H1 (cell line): ENCODE measurements around the gene PKM. TPM values are rescaled to one million over a fixed set of nuclear protein-coding genes. Genes with fewer than 3 reads are reported as not detected.
A peak's percentile ranks its signal among the peaks of the same experiment; 100 is the strongest.

Source experiments
- ASH2L ChIP-seq: fragments of 200-600, 300-600 bp; sonication (generic); IDR thresholded peaks from one replicate; pipeline ENCODE4 v1.7.1; 2017; ENCODE audit warnings: low read length
- BACH1 ChIP-seq: IDR thresholded peaks from 2 replicates; pipeline ENCODE4 v1.6.1; 2012; ENCODE audit warnings: low read length, improper control_type of control experiment
- BCL11A ChIP-seq, 2 experiments: IDR thresholded peaks; one replicate each; pipeline ENCODE4 v1.6.1; 2011; ENCODE audit warnings: low read depth in 2 of 2, low read length in 2 of 2, mild to moderate bottlenecking in 2 of 2
- CBX5 ChIP-seq: fragments of 300-800, 300-1000 bp; sonication (generic); IDR thresholded peaks from 2 replicates; pipeline ENCODE4 v1.7.1; 2016; ENCODE audit warnings: antibody characterized with exemption, low read length, low read depth
- CHD2 ChIP-seq: IDR thresholded peaks from 2 replicates; pipeline ENCODE4 v1.6.1; 2012; ENCODE audit warnings: low read length, improper control_type of control experiment
- EP300 ChIP-seq, 2 experiments: IDR thresholded peaks; 1 replicate in 1 of 2; 2 replicates in 1 of 2; pipeline ENCODE4 v1.6.1; 2011 to 2012; ENCODE audit warnings: low read depth in 2 of 2, low read length in 2 of 2, mild to moderate bottlenecking in 2 of 2, borderline replicate concordance in 1 of 2, inconsistent platforms in 1 of 2, moderate library complexity in 1 of 2
- EZH2 ChIP-seq: fragments of 200-600 bp; sonication (generic); IDR thresholded peaks from 2 replicates; pipeline ENCODE4 v1.7.1; 2012; ENCODE audit warnings: low read depth, mild to moderate bottlenecking, moderate library complexity, low read length, inconsistent platforms; ENCODE audit not compliant: severe bottlenecking
- GTF2F1 ChIP-seq: IDR thresholded peaks from 2 replicates; pipeline ENCODE4 v1.6.1; 2012; ENCODE audit warnings: low read depth, low read length, improper control_type of control experiment, borderline replicate concordance
- JUND ChIP-seq: IDR thresholded peaks from 2 replicates; pipeline ENCODE4 v1.6.1; 2011; ENCODE audit warnings: mild to moderate bottlenecking, improper control_type of control experiment, low read length
- KDM5A ChIP-seq: fragments of 200-600 bp; IDR thresholded peaks from 2 replicates; pipeline ENCODE4 v1.7.1; 2012; ENCODE audit warnings: mild to moderate bottlenecking, low read length, inconsistent platforms, mixed read lengths
- NANOG ChIP-seq: IDR thresholded peaks from 2 replicates; pipeline ENCODE4 v1.6.1; 2011; ENCODE audit warnings: low read length, low read depth, mild to moderate bottlenecking, inconsistent platforms; ENCODE audit not compliant: insufficient read depth, poor library complexity, severe bottlenecking
- POLR2A ChIP-seq, 2 experiments: IDR thresholded peaks; 1 replicate in 1 of 2; 2 replicates in 1 of 2; pipeline ENCODE4 v1.6.1; 2011; ENCODE audit warnings: low read depth in 2 of 2, low read length in 2 of 2, mild to moderate bottlenecking in 2 of 2; ENCODE audit errors: control extremely low read depth in 1 of 2
- POU5F1 ChIP-seq: IDR thresholded peaks from 2 replicates; pipeline ENCODE4 v1.6.1; 2011; ENCODE audit warnings: low read depth, mild to moderate bottlenecking, low read length, moderate library complexity
- RXRA ChIP-seq: IDR thresholded peaks from 2 replicates; pipeline ENCODE4 v1.6.1; 2011; ENCODE audit warnings: low read depth, mild to moderate bottlenecking, low read length, moderate library complexity; ENCODE audit not compliant: insufficient read depth
- SAP30 ChIP-seq: fragments of 300-600 bp; sonication (generic); IDR thresholded peaks from 2 replicates; pipeline ENCODE4 v1.7.1; 2012; ENCODE audit warnings: low read length, moderate library complexity, mild to moderate bottlenecking, inconsistent platforms; ENCODE audit not compliant: insufficient read depth, insufficient replicate concordance
- SIX5 ChIP-seq: IDR thresholded peaks from 2 replicates; pipeline ENCODE4 v1.6.1; 2011; ENCODE audit warnings: mild to moderate bottlenecking, low read depth, low read length
- SP1 ChIP-seq: IDR thresholded peaks from 2 replicates; pipeline ENCODE4 v1.6.1; 2011; ENCODE audit warnings: low read depth, low read length
- SP2 ChIP-seq: IDR thresholded peaks from 2 replicates; pipeline ENCODE4 v1.6.1; 2012; ENCODE audit warnings: mild to moderate bottlenecking, low read length, inconsistent platforms
- TBP ChIP-seq: IDR thresholded peaks from 2 replicates; pipeline ENCODE4 v1.6.1; 2011; ENCODE audit warnings: low read depth, low read length, improper control_type of control experiment
- ZNF274 ChIP-seq: IDR thresholded peaks from 2 replicates; pipeline ENCODE4 v1.7.0; 2012; ENCODE audit warnings: low read length, borderline replicate concordance; ENCODE audit errors: extremely low read depth
- polyA plus RNA-seq, 7 experiments: library from polyadenylated mRNA; depleted of rRNA in 3 of 7; stranded (reverse) in 5 of 7; unstranded in 2 of 7; fragments of >200 nt in 5 of 7; fragments of 200-250 nt in 2 of 7; gene quantifications; 1 replicate in 5 of 7; 2 replicates in 1 of 7; 4 replicates in 1 of 7; pipeline versions ENCODE4 v1.2.1 to v1.2.3, GENCODE V29; 2011 to 2013; ENCODE audit warnings: missing spikeins in 2 of 7, mixed read lengths in 2 of 7
- total RNA-seq: library from RNA; stranded (reverse); fragmentation: NEBNext Ultra II Directional; extraction: Animal tissue kit (Norgen Biotek cat#: 25700); gene quantifications from 2 replicates; pipeline ENCODE4 v1.2.1, GENCODE V29; 2021
- TF ChIP-seq, protein P1 (sequence below): IDR thresholded peaks from 2 replicates; pipeline ENCODE4 v1.6.1; 2011; ENCODE audit warnings: low read length, improper control_type of control experiment
- TF ChIP-seq, protein P2 (sequence below): IDR thresholded peaks from 2 replicates; pipeline ENCODE4 v1.6.1; 2012; ENCODE audit warnings: inconsistent platforms
- TF ChIP-seq, protein P3 (sequence below): IDR thresholded peaks from 2 replicates; pipeline ENCODE4 v1.6.1; 2011; ENCODE audit warnings: low read depth, mild to moderate bottlenecking, low read length; ENCODE audit not compliant: insufficient read depth

PKM gene
- total and polyA plus RNA-seq, 2 of the 8 experiments (the other 6 are each of a cell fraction or from before 2014, with no cell fraction given), result 780 to 856 TPM

DNA sequence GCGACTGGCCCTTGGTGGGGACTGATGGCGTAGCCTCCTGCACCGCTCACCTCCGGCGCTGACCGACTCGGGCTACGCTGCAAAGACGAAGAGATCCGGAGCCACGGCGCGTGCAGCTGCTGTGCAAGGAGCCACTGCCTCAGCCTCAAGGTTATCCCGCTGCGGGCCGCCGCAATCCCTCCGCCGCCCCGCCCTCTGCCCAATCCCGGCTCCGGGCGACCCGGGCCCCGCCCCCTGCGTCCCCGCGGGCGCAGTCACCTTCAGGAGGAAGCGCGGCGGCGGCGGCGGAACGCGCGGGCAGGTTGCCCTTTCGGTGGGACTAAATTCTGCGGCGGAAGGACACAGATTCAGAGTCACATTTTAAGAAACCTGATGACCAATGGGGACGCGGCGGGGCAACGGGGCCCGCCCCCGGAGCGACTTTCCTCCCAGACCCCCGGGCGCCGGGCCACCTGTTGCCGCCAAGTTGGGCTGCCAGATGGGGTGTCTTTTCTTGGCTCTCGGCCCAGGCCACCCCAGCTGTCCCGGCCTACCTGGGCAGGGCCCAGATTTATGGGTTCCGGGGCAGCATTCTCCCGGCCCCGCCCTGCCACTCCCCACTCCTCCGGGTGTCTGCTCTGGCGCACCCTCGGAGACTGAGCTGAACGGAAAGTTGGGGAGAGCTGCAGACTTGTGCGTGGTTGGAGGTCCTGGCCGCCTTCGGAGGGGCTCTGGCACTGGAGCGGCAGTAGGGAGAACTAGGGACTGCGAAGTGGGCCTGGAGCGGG, at the start of gene PKM (continued):
- TF ChIP-seq POU5F1 (no peak), NANOG (no peak), CBX5 (no peak), EZH2 (no peak), TBP (peak; percentile 96), SP2 (no peak), JUND (peak; percentile 59; the same call in 1 of the 2 replicates), RXRA (no peak), SAP30 (no peak), ASH2L (peak; percentile 91), SP1 (peak; percentile 88; the same call in 1 of the 2 replicates), CHD2 (peak; percentile 95), EP300 (IDR thresholded peaks at IDR 0.05; ENCODE audit: borderline replicate concordance in 1 of 2, low read depth in 2 of 2, low read length in 2 of 2) (peak in 1 of 2 experiments; percentile 80; a peak in 2 of 3 replicates), SIX5 (no peak), BCL11A (IDR thresholded peaks at IDR 0.05; ENCODE audit: low read depth in 2 of 2, low read length in 2 of 2) (no peak), BACH1 (no peak), ZNF274 (no peak), KDM5A (no peak), POLR2A (IDR thresholded peaks at IDR 0.05; ENCODE audit: control extremely low read depth in 1 of 2, low read depth in 2 of 2, low read length in 2 of 2) (peak; percentile 94 to 98), GTF2F1 (no peak; the same call in 1 of the 2 replicates)
- TF ChIP-seq, protein P1, sequence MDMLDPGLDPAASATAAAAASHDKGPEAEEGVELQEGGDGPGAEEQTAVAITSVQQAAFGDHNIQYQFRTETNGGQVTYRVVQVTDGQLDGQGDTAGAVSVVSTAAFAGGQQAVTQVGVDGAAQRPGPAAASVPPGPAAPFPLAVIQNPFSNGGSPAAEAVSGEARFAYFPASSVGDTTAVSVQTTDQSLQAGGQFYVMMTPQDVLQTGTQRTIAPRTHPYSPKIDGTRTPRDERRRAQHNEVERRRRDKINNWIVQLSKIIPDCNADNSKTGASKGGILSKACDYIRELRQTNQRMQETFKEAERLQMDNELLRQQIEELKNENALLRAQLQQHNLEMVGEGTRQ, result 0 out of 2 replicates have a peak, but pooled peaks have one; percentile 36
- TF ChIP-seq, protein P2, sequence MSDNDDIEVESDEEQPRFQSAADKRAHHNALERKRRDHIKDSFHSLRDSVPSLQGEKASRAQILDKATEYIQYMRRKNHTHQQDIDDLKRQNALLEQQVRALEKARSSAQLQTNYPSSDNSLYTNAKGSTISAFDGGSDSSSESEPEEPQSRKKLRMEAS, result peak; percentile 85
- TF ChIP-seq, protein P3, sequence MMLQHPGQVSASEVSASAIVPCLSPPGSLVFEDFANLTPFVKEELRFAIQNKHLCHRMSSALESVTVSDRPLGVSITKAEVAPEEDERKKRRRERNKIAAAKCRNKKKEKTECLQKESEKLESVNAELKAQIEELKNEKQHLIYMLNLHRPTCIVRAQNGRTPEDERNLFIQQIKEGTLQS, result no peak
